H1 (cell line): ENCODE measurements around the gene TERC. TPM values are rescaled to one million over a fixed set of nuclear protein-coding genes. Genes with fewer than 3 reads are reported as not detected.

Source experiments
- BRCA1 ChIP-seq: IDR thresholded peaks from 2 replicates; pipeline ENCODE4 v1.6.1; 2012; ENCODE audit warnings: low read depth, low read length, improper control_type of control experiment
- CBX5 ChIP-seq: fragments of 300-800, 300-1000 bp; sonication (generic); IDR thresholded peaks from 2 replicates; pipeline ENCODE4 v1.7.1; 2016; ENCODE audit warnings: antibody characterized with exemption, low read length, low read depth
- EZH2 ChIP-seq: fragments of 200-600 bp; sonication (generic); IDR thresholded peaks from 2 replicates; pipeline ENCODE4 v1.7.1; 2012; ENCODE audit warnings: low read depth, mild to moderate bottlenecking, moderate library complexity, low read length, inconsistent platforms; ENCODE audit not compliant: severe bottlenecking
- HDAC6 ChIP-seq: IDR thresholded peaks from one replicate; pipeline ENCODE4 v1.7.1; 2012; ENCODE audit warnings: low read depth, mild to moderate bottlenecking, inconsistent platforms, low read length, moderate library complexity
- NRF1 ChIP-seq: IDR thresholded peaks from 2 replicates; pipeline ENCODE4 v1.6.1; 2011; ENCODE audit warnings: mild to moderate bottlenecking, low read depth, low read length, improper control_type of control experiment
- RFX5 ChIP-seq: IDR thresholded peaks from 2 replicates; pipeline ENCODE4 v1.6.1; 2011; ENCODE audit warnings: low read depth, low read length, improper control_type of control experiment, borderline replicate concordance
- RXRA ChIP-seq: IDR thresholded peaks from 2 replicates; pipeline ENCODE4 v1.6.1; 2011; ENCODE audit warnings: low read depth, mild to moderate bottlenecking, low read length, moderate library complexity; ENCODE audit not compliant: insufficient read depth
- TAF7 ChIP-seq: optimal IDR thresholded peaks from 2 replicates; pipeline ENCODE3; 2011; ENCODE audit warnings: low read depth, mild to moderate bottlenecking, inconsistent platforms, low read length, moderate library complexity, borderline replicate concordance
- TEAD4 ChIP-seq: IDR thresholded peaks from 2 replicates; pipeline ENCODE4 v1.6.1; 2012; ENCODE audit warnings: low read depth, low read length, inconsistent platforms, mixed read lengths
- polyA plus RNA-seq, 7 experiments: library from polyadenylated mRNA; depleted of rRNA in 3 of 7; stranded (reverse) in 5 of 7; unstranded in 2 of 7; fragments of >200 nt in 5 of 7; fragments of 200-250 nt in 2 of 7; gene quantifications; 1 replicate in 5 of 7; 2 replicates in 1 of 7; 4 replicates in 1 of 7; pipeline versions ENCODE4 v1.2.1 to v1.2.3, GENCODE V29; 2011 to 2013; ENCODE audit warnings: missing spikeins in 2 of 7, mixed read lengths in 2 of 7
- total RNA-seq: library from RNA; stranded (reverse); fragmentation: NEBNext Ultra II Directional; extraction: Animal tissue kit (Norgen Biotek cat#: 25700); gene quantifications from 2 replicates; pipeline ENCODE4 v1.2.1, GENCODE V29; 2021
- TF ChIP-seq, protein P1 (sequence below): fragments of 300-600 bp; sonication (generic); IDR thresholded peaks from 2 replicates; pipeline ENCODE4 v1.7.1; 2012; ENCODE audit warnings: low read length, moderate library complexity, mild to moderate bottlenecking, inconsistent platforms; ENCODE audit not compliant: insufficient replicate concordance

TERC gene
- total and polyA plus RNA-seq, 2 of the 8 experiments (the other 6 are each of a cell fraction or from before 2014, with no cell fraction given), result 2.3 to 17.0 TPM

DNA sequence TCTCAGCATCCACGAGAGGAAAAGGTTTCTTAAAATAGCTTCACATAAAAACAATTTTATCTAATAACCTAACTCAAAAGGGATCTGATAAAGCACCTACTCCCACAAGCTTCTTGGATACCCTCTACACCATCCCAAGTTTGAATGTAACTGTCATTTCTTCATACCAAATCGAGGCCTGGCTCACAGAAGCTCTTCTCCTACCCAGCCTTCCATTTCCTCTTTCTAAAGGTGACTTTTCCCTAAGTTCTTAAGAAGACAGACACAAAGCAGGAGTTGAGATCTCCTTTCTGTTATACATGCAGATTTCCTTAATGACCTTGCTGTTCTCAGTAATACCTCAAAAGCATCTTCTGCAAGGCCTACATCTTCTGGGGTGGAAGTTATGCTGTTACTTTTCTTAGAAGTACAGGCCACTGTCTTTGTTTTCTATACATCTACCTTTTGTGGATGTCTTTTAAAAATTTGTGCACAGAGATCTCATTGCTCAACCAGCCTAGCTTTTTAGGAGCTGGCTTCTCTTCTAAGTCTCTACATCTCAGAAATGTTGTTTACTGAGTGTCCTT is 44.5 kb upstream of the TERC start (continued):
- TF ChIP-seq, protein P1, sequence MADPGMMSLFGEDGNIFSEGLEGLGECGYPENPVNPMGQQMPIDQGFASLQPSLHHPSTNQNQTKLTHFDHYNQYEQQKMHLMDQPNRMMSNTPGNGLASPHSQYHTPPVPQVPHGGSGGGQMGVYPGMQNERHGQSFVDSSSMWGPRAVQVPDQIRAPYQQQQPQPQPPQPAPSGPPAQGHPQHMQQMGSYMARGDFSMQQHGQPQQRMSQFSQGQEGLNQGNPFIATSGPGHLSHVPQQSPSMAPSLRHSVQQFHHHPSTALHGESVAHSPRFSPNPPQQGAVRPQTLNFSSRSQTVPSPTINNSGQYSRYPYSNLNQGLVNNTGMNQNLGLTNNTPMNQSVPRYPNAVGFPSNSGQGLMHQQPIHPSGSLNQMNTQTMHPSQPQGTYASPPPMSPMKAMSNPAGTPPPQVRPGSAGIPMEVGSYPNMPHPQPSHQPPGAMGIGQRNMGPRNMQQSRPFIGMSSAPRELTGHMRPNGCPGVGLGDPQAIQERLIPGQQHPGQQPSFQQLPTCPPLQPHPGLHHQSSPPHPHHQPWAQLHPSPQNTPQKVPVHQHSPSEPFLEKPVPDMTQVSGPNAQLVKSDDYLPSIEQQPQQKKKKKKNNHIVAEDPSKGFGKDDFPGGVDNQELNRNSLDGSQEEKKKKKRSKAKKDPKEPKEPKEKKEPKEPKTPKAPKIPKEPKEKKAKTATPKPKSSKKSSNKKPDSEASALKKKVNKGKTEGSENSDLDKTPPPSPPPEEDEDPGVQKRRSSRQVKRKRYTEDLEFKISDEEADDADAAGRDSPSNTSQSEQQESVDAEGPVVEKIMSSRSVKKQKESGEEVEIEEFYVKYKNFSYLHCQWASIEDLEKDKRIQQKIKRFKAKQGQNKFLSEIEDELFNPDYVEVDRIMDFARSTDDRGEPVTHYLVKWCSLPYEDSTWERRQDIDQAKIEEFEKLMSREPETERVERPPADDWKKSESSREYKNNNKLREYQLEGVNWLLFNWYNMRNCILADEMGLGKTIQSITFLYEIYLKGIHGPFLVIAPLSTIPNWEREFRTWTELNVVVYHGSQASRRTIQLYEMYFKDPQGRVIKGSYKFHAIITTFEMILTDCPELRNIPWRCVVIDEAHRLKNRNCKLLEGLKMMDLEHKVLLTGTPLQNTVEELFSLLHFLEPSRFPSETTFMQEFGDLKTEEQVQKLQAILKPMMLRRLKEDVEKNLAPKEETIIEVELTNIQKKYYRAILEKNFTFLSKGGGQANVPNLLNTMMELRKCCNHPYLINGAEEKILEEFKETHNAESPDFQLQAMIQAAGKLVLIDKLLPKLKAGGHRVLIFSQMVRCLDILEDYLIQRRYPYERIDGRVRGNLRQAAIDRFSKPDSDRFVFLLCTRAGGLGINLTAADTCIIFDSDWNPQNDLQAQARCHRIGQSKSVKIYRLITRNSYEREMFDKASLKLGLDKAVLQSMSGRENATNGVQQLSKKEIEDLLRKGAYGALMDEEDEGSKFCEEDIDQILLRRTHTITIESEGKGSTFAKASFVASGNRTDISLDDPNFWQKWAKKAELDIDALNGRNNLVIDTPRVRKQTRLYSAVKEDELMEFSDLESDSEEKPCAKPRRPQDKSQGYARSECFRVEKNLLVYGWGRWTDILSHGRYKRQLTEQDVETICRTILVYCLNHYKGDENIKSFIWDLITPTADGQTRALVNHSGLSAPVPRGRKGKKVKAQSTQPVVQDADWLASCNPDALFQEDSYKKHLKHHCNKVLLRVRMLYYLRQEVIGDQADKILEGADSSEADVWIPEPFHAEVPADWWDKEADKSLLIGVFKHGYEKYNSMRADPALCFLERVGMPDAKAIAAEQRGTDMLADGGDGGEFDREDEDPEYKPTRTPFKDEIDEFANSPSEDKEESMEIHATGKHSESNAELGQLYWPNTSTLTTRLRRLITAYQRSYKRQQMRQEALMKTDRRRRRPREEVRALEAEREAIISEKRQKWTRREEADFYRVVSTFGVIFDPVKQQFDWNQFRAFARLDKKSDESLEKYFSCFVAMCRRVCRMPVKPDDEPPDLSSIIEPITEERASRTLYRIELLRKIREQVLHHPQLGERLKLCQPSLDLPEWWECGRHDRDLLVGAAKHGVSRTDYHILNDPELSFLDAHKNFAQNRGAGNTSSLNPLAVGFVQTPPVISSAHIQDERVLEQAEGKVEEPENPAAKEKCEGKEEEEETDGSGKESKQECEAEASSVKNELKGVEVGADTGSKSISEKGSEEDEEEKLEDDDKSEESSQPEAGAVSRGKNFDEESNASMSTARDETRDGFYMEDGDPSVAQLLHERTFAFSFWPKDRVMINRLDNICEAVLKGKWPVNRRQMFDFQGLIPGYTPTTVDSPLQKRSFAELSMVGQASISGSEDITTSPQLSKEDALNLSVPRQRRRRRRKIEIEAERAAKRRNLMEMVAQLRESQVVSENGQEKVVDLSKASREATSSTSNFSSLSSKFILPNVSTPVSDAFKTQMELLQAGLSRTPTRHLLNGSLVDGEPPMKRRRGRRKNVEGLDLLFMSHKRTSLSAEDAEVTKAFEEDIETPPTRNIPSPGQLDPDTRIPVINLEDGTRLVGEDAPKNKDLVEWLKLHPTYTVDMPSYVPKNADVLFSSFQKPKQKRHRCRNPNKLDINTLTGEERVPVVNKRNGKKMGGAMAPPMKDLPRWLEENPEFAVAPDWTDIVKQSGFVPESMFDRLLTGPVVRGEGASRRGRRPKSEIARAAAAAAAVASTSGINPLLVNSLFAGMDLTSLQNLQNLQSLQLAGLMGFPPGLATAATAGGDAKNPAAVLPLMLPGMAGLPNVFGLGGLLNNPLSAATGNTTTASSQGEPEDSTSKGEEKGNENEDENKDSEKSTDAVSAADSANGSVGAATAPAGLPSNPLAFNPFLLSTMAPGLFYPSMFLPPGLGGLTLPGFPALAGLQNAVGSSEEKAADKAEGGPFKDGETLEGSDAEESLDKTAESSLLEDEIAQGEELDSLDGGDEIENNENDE, result no peak
- TF ChIP-seq NRF1 (no peak), EZH2 (no peak), HDAC6 (no peak), CBX5 (no peak), RFX5 (no peak), RXRA (no peak), TEAD4 (no peak), BRCA1 (no peak), TAF7 (no peak)
